H1 (cell line): ENCODE results near the gene GNG13. TPM values are rescaled to one million over a fixed set of nuclear protein-coding genes. Genes with fewer than 3 reads are reported as not detected.

ENCODE experiments used
- CTCF ChIA-PET: fragments of 300-600 bp; sonication (Branson Sonifier 250); formaldehyde crosslinking; loops from one replicate; lab custom pipeline; 2021; ENCODE audit not compliant: partially characterized antibody; lab: Charles Lee
- POLR2A ChIA-PET: fragments of 300-600 bp; sonication (Branson Sonifier 250); formaldehyde crosslinking; loops from one replicate; lab custom pipeline; 2021; ENCODE audit warnings: inconsistent platforms; ENCODE audit not compliant: partially characterized antibody; lab: Charles Lee
- DNase-seq, 2 experiments: peaks; one replicate each; pipeline versions ENCODE4 v3.0.0 to v3.0.0-alpha.2; 2010 to 2022; ENCODE audit warnings: low spot score in 2 of 2, low read depth in 1 of 2, mixed read lengths in 1 of 2
- FAIRE-seq: peaks from 2 replicates; lab custom pipeline; 2011; peaks lifted over from hg19 to GRCh38; lab: Jason Lieb, UNC
- H2AFZ ChIP-seq: 2 replicates; pipeline ENCODE4 v1.8.1; 2012; ENCODE audit warnings: low read length, inconsistent platforms
- H2AK5ac ChIP-seq: 2 replicates; pipeline ENCODE4 v1.6.1; 2013; ENCODE audit warnings: low read depth, low read length
- H2BK120ac ChIP-seq: replicated peaks from 2 replicates; pipeline ENCODE3; 2013; ENCODE audit warnings: low read depth, low read length, inconsistent platforms
- H2BK12ac ChIP-seq: 2 replicates; pipeline ENCODE4 v1.6.1; 2013; ENCODE audit warnings: low read depth, low read length
- H2BK15ac ChIP-seq: 2 replicates; pipeline ENCODE4 v1.6.1; 2013; ENCODE audit warnings: low read length
- H2BK20ac ChIP-seq: 2 replicates; pipeline ENCODE4 v1.6.1; 2013; ENCODE audit warnings: low read length
- H2BK5ac ChIP-seq: 2 replicates; pipeline ENCODE4 v1.6.1; 2013; ENCODE audit warnings: low read depth, low read length
- H3K14ac ChIP-seq: 2 replicates; pipeline ENCODE4 v1.6.1; 2013; ENCODE audit warnings: inconsistent platforms; ENCODE audit not compliant: insufficient read length
- H3K18ac ChIP-seq: 2 replicates; pipeline ENCODE4 v1.6.1; 2013; ENCODE audit warnings: low read length; ENCODE audit errors: extremely low read depth
- H3K23ac ChIP-seq: 2 replicates; pipeline ENCODE4 v1.6.1; 2013; ENCODE audit warnings: inconsistent platforms; ENCODE audit not compliant: insufficient read length
- H3K23me2 ChIP-seq: 2 replicates; pipeline ENCODE4 v1.6.1; 2013; ENCODE audit warnings: low read depth, low read length
- H3K27ac ChIP-seq: 2 replicates; pipeline ENCODE4 v1.6.1; 2011; ENCODE audit warnings: low read depth, low read length, inconsistent platforms
- H3K27me3 ChIP-seq, 4 experiments: replicated peaks in 1 of 4; 1 replicate in 1 of 4; 2 replicates in 3 of 4; pipeline versions ENCODE4 v1.6.1 to v1.8.1; 2011 to 2013; ENCODE audit warnings: low read length in 3 of 4, mild to moderate bottlenecking in 3 of 4, inconsistent platforms in 2 of 4, mixed read lengths in 2 of 4, moderate library complexity in 1 of 4; ENCODE audit not compliant: control insufficient read depth in 3 of 4, insufficient read depth in 3 of 4; ENCODE audit errors: extremely low read depth in 1 of 4
- H3K36me3 ChIP-seq, 4 experiments: 2 replicates each; pipeline versions ENCODE4 v1.6.1 to v1.8.1; 2011 to 2013; ENCODE audit warnings: mild to moderate bottlenecking in 4 of 4, low read length in 3 of 4, moderate library complexity in 2 of 4, control low read depth in 1 of 4, inconsistent platforms in 1 of 4; ENCODE audit not compliant: insufficient read depth in 4 of 4, control insufficient read depth in 2 of 4
- H3K4ac ChIP-seq: replicated peaks from 2 replicates; pipeline ENCODE3; 2013; ENCODE audit warnings: low read length, low read depth, mixed read lengths, inconsistent platforms; ENCODE audit not compliant: insufficient read length
- H3K4me1 ChIP-seq, 4 experiments: replicated peaks in 1 of 4; 1 replicate in 1 of 4; 2 replicates in 3 of 4; pipeline versions ENCODE4 v1.6.1 to v1.8.1; 2011 to 2013; ENCODE audit warnings: low read length in 3 of 4, inconsistent platforms in 2 of 4, mixed read lengths in 1 of 4; ENCODE audit not compliant: insufficient read depth in 4 of 4, control insufficient read depth in 3 of 4
- H3K4me2 ChIP-seq, 2 experiments: 2 replicates each; pipeline versions ENCODE4 v1.6.1 to v1.8.1; 2011 to 2013; ENCODE audit warnings: low read depth in 2 of 2, low read length in 2 of 2, control low read depth in 1 of 2, inconsistent platforms in 1 of 2, mild to moderate bottlenecking in 1 of 2; ENCODE audit not compliant: insufficient read depth in 1 of 2
- H3K4me3 ChIP-seq, 4 experiments: fragments of 200-600, 300-600 bp in 1 of 4; sonication (generic), shearing (Covaris generic), sonication (Bioruptor Twin) in 1 of 4; 2 replicates each; pipeline versions ENCODE4 v1.5.1 to v1.8.1; 2011 to 2016; ENCODE audit warnings: low read length in 4 of 4, low read depth in 3 of 4, control low read depth in 2 of 4, inconsistent platforms in 2 of 4, mild to moderate bottlenecking in 2 of 4, mixed read lengths in 1 of 4, moderate library complexity in 1 of 4; ENCODE audit not compliant: insufficient read depth in 2 of 4; ENCODE audit errors: extremely low read depth in 1 of 4
- H3K56ac ChIP-seq: replicated peaks from 2 replicates; pipeline ENCODE3; 2013; ENCODE audit warnings: low read depth, mild to moderate bottlenecking, mixed read lengths, low read length, inconsistent platforms; ENCODE audit not compliant: insufficient read length
- H3K79me1 ChIP-seq: 2 replicates; pipeline ENCODE4 v1.6.1; 2013; ENCODE audit warnings: low read depth, low read length, control low read depth
- H3K79me2 ChIP-seq, 2 experiments: 2 replicates each; pipeline versions ENCODE4 v1.6.1 to v1.8.1; 2012 to 2013; ENCODE audit warnings: low read length in 2 of 2, mild to moderate bottlenecking in 2 of 2, inconsistent platforms in 1 of 2; ENCODE audit not compliant: insufficient read depth in 2 of 2, control insufficient read depth in 1 of 2
- H3K9ac ChIP-seq, 4 experiments: replicated peaks in 1 of 4; 1 replicate in 1 of 4; 2 replicates in 3 of 4; pipeline versions ENCODE4 v1.6.1 to v1.8.1; 2011 to 2013; ENCODE audit warnings: low read depth in 3 of 4, low read length in 3 of 4, control low read depth in 2 of 4, mild to moderate bottlenecking in 2 of 4, moderate library complexity in 2 of 4, inconsistent platforms in 1 of 4; ENCODE audit errors: extremely low read depth in 1 of 4
- H3K9me3 ChIP-seq, 2 experiments: 2 replicates each; pipeline versions ENCODE4 v1.6.1 to v1.8.1; 2012 to 2013; ENCODE audit warnings: mild to moderate bottlenecking in 2 of 2, moderate library complexity in 2 of 2, control low read depth in 1 of 2, inconsistent platforms in 1 of 2, low read depth in 1 of 2, low read length in 1 of 2, mixed read lengths in 1 of 2; ENCODE audit not compliant: insufficient read depth in 2 of 2
- H4K20me1 ChIP-seq, 2 experiments: replicated peaks in 1 of 2; 2 replicates each; pipeline versions ENCODE3 to v1.8.1; 2011 to 2013; ENCODE audit warnings: inconsistent platforms in 2 of 2, low read length in 2 of 2, mild to moderate bottlenecking in 1 of 2; ENCODE audit not compliant: insufficient read depth in 2 of 2, control insufficient read depth in 1 of 2
- H4K5ac ChIP-seq: 2 replicates; pipeline ENCODE4 v1.6.1; 2013; ENCODE audit warnings: low read length, low read depth, mixed read lengths, inconsistent platforms; ENCODE audit not compliant: insufficient read length
- H4K8ac ChIP-seq: 2 replicates; pipeline ENCODE4 v1.8.0; 2013; ENCODE audit warnings: mild to moderate bottlenecking, moderate library complexity, low read length, inconsistent platforms; ENCODE audit not compliant: insufficient read depth; ENCODE audit errors: extremely low read depth
- H4K91ac ChIP-seq: replicated peaks from 2 replicates; pipeline ENCODE3; 2013; ENCODE audit warnings: low read length, mixed read lengths, inconsistent platforms; ENCODE audit not compliant: insufficient read length
- CEBPB ChIP-seq: IDR thresholded peaks from 2 replicates; pipeline ENCODE4 v1.6.1; 2012; ENCODE audit warnings: low read depth, low read length
- EP300 ChIP-seq, 2 experiments: IDR thresholded peaks; 1 replicate in 1 of 2; 2 replicates in 1 of 2; pipeline ENCODE4 v1.6.1; 2011 to 2012; ENCODE audit warnings: low read depth in 2 of 2, low read length in 2 of 2, mild to moderate bottlenecking in 2 of 2, borderline replicate concordance in 1 of 2, inconsistent platforms in 1 of 2, moderate library complexity in 1 of 2
- HDAC2 ChIP-seq, 2 experiments: fragments of 300-600 bp in 1 of 2; sonication (generic) in 1 of 2; IDR thresholded peaks; 2 replicates each; pipeline ENCODE4 v1.6.1; 2011 to 2012; ENCODE audit warnings: low read depth in 2 of 2, low read length in 2 of 2, mild to moderate bottlenecking in 2 of 2, moderate library complexity in 2 of 2, borderline replicate concordance in 1 of 2, inconsistent platforms in 1 of 2
- NRF1 ChIP-seq: IDR thresholded peaks from 2 replicates; pipeline ENCODE4 v1.6.1; 2011; ENCODE audit warnings: mild to moderate bottlenecking, low read depth, low read length, improper control_type of control experiment
- SIN3A ChIP-seq, 2 experiments: IDR thresholded peaks in 1 of 2; conservative IDR thresholded peaks in 1 of 2; 2 replicates each; pipeline ENCODE4 v1.6.1; 2011 to 2012; ENCODE audit warnings: low read length in 2 of 2, improper control_type of control experiment in 1 of 2, low read depth in 1 of 2, mild to moderate bottlenecking in 1 of 2
- WGBS, 2 experiments: shearing (Covaris generic) in 1 of 2; methylation state at CpG; one replicate each; pipeline versions ENCODE4 v1.1.6 to v1.1.7; 2013 to 2015; ENCODE audit warnings: low lambda C conversion rate in 2 of 2, mixed read lengths in 2 of 2, inconsistent platforms in 1 of 2, low coverage in 1 of 2, missing lambda C conversion rate in 1 of 2; ENCODE audit not compliant: insufficient replicate concordance in 2 of 2, insufficient coverage in 1 of 2, insufficient read length in 1 of 2; ENCODE audit errors: extremely low coverage in 1 of 2, missing lambda C conversion rate in 1 of 2; 5-methylcytosine and 5-hydroxymethylcytosine counted together
- polyA plus RNA-seq, 7 experiments: library from polyadenylated mRNA; depleted of rRNA in 3 of 7; stranded (reverse) in 5 of 7; unstranded in 2 of 7; fragments of >200 nt in 5 of 7; fragments of 200-250 nt in 2 of 7; gene quantifications; 1 replicate in 5 of 7; 2 replicates in 1 of 7; 4 replicates in 1 of 7; pipeline versions ENCODE4 v1.2.1 to v1.2.3, GENCODE V29; 2011 to 2013; ENCODE audit warnings: missing spikeins in 2 of 7, mixed read lengths in 2 of 7
- total RNA-seq: library from RNA; stranded (reverse); fragmentation: NEBNext Ultra II Directional; extraction: Animal tissue kit (Norgen Biotek cat#: 25700); gene quantifications from 2 replicates; pipeline ENCODE4 v1.2.1, GENCODE V29; 2021

The GNG13 gene
- total and polyA plus RNA-seq, 2 of the 8 experiments (the other 6 are each of a cell fraction or from before 2014, with no cell fraction given) = not detected

DNA sequence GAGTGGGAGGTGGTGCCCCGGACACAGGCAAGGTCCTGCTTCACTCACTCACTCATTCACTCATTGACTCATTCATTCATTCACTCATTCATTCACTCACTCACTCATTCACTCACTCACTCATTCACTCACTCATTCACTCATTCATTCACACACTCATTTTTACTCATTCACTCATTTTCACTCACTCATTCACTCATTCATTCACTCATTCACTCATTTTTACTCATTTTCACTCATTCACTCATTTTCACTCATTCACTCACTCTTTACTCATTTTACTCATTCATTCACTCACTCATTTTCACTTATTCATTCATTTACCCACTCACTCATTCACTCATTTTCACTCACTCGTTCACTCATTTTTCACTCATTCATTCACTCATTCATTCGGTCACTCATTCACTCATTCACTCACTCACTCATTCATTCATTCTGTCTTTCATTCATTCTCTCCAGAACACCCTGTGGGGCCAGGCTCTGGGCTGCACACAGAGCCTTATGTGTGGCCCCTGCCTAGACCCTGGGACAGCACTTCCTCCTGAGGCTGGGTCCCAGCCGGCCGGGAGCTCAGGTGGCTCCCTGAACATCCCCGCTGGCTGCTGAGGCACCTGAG, 21.5 kb downstream of the GNG13 start:
- Histone ChIP-seq H2BK5ac (no peak overlapping the region), H3K56ac (no peak overlapping the region), H3K4me2 (no peak overlapping the region), H3K4me3 (no peak overlapping the region), H3K18ac (no peak overlapping the region), H3K9ac (no peak overlapping the region), H3K79me2 (no peaks in the 10 kb centered on the region), H4K20me1 (peaks cover 0 to 6% of the 10 kb centered on the region in 2 experiments), H2BK12ac (no peak overlapping the region), H3K4me1 (no peaks in the 10 kb centered on the region), H2AK5ac (no peak overlapping the region), H3K27ac (no peak overlapping the region), H2BK15ac (no peak overlapping the region), H2AFZ (no peak overlapping the region), H2BK120ac (no peak overlapping the region), H3K23me2 (no peaks in the 10 kb centered on the region; the same call in 1 of the 2 replicates), H4K91ac (no peak overlapping the region), H3K27me3 (peaks cover 0 to 3% (median under 1%) of the 10 kb centered on the region in 4 experiments; a peak in 3 of 7 replicates), H3K36me3 (no peaks in the 10 kb centered on the region), H3K79me1 (no peaks in the 10 kb centered on the region), H4K8ac (0 out of 2 replicates have a peak overlapping the region, but pooled peaks have one; percentile 68), H3K9me3 (no peaks in the 10 kb centered on the region), H3K14ac (no peak overlapping the region), H4K5ac (no peak overlapping the region), H3K4ac (no peak overlapping the region), H3K23ac (no peak overlapping the region), H2BK20ac (no peak overlapping the region)
- POLR2A ChIA-PET = interaction anchor here (0.8 kb wide), 1 partner anchor 18 kb away, joined by 3 read pairs; the partner anchor contains the start of gene MSLN
- TF ChIP-seq NRF1 = no peak
- TF ChIP-seq HDAC2 (IDR thresholded peaks at IDR 0.05; ENCODE audit: borderline replicate concordance in 1 of 2, low read depth in 2 of 2, low read length in 2 of 2) = no peak
- TF ChIP-seq SIN3A (conservative IDR thresholded peaks at IDR 0.05 in 1 of 2, IDR thresholded peaks at IDR 0.05 in 1 of 2; ENCODE audit: low read depth in 1 of 2, low read length in 2 of 2) = no peak
- no peak for TF ChIP-seq EP300 (IDR thresholded peaks at IDR 0.05; ENCODE audit: borderline replicate concordance in 1 of 2, low read depth in 2 of 2, low read length in 2 of 2)
- TF ChIP-seq CEBPB = no peak
- CTCF ChIA-PET = interaction anchor here (1.0 to 13.7 kb wide), 4 partner anchors 28 to 276 kb away, joined by 3 to 424 read pairs (median 116); partner anchors contain the start of genes ANTKMT, CCDC78, CIAO3 and HAGHL
- 83 to 98% methylated on average over 2 to 6 of the region's 6 CpGs for WGBS, 2 experiments
- DNase-seq (no peak), FAIRE-seq (no peak)
